Caco-2 (cell line): Measurements from ENCODE around the gene EEF1AKMT1. TPM values are rescaled to one million over a fixed set of nuclear protein-coding genes. Genes with fewer than 3 reads are reported as not detected.

ENCODE experiments used
- Bru-seq: library from RNA; stranded (reverse); fragments of 400-500 nt; gene quantifications from one replicate; lab custom pipeline; 2021; lab: Mats Ljungman, UMichigan
- BruChase-seq, 2 experiments: library from RNA; stranded (reverse); fragments of 400-500 nt; gene quantifications; one replicate each; lab custom pipeline; 2021; lab: Mats Ljungman, UMichigan
- BruUV-seq: library from RNA; stranded (reverse); fragments of 400-500 nt; replicated peaks from 2 replicates; lab custom pipeline; 2021; lab: Mats Ljungman, UMichigan
- CTCF ChIA-PET: fragments of 300-600 bp; sonication (Branson Sonifier 250); formaldehyde crosslinking; loops from one replicate; lab custom pipeline; 2022; ENCODE audit warnings: antibody characterized with exemption; lab: Charles Lee
- POLR2A ChIA-PET: fragments of 300-600 bp; sonication (Branson Sonifier 250); formaldehyde crosslinking; loops from one replicate; lab custom pipeline; 2022; ENCODE audit warnings: antibody characterized with exemption; lab: Charles Lee
- DNase-seq, 2 experiments: peaks; one replicate each; pipeline versions ENCODE4 v3.0.0 to v3.0.0-alpha.2; 2020 to 2022
- H3K27me3 ChIP-seq: replicated peaks from 2 replicates; pipeline ENCODE4 v1.6.0; 2011; ENCODE audit warnings: low read length; ENCODE audit not compliant: control insufficient read depth, insufficient read depth
- H3K36me3 ChIP-seq: 2 replicates; pipeline ENCODE4 v1.5.1; 2011; ENCODE audit warnings: low read length; ENCODE audit not compliant: control insufficient read depth, insufficient read depth
- H3K4me1 ChIP-seq: fragments of 250-450 bp; sonication (Bioruptor Pico); 2 replicates; pipeline ENCODE4 v1.5.1; 2020; ENCODE audit warnings: mild to moderate bottlenecking
- H3K4me3 ChIP-seq: 2 replicates; pipeline ENCODE4 v1.5.1; 2011; ENCODE audit warnings: low read depth, mild to moderate bottlenecking, control low read depth, low read length
- H3K9me3 ChIP-seq: fragments of 250-450 bp; sonication (Bioruptor Pico); 2 replicates; pipeline ENCODE4 v1.5.1; 2020; ENCODE audit warnings: mild to moderate bottlenecking, moderate library complexity
- H3K27ac Mint-ChIP-seq: one replicate; pipeline ENCODE4 v1.8.0; 2022; ENCODE audit warnings: mixed read lengths; ENCODE audit not compliant: unreplicated experiment
- H3K27me3 Mint-ChIP-seq: one replicate; pipeline ENCODE4 v1.8.0; 2022; ENCODE audit warnings: mixed read lengths; ENCODE audit not compliant: insufficient read depth, unreplicated experiment
- H3K36me3 Mint-ChIP-seq: one replicate; pipeline ENCODE4 v1.8.0; 2022; ENCODE audit warnings: mild to moderate bottlenecking, mixed read lengths; ENCODE audit not compliant: insufficient read depth, unreplicated experiment
- H3K4me1 Mint-ChIP-seq: one replicate; pipeline ENCODE4 v1.8.0; 2022; ENCODE audit warnings: low read depth, mixed read lengths; ENCODE audit not compliant: unreplicated experiment
- H3K4me3 Mint-ChIP-seq: one replicate; pipeline ENCODE4 v1.8.0; 2022; ENCODE audit warnings: mild to moderate bottlenecking, moderate library complexity, mixed read lengths; ENCODE audit not compliant: unreplicated experiment
- H3K9me3 Mint-ChIP-seq: one replicate; pipeline ENCODE4 v1.8.0; 2022; ENCODE audit warnings: mixed read lengths; ENCODE audit not compliant: unreplicated experiment
- CTCF ChIP-seq, 2 experiments: fragments of 200-600 bp in 1 of 2; IDR thresholded peaks; 1 replicate in 1 of 2; 2 replicates in 1 of 2; pipeline versions ENCODE4 v1.5.1 to v1.8.0; 2011 to 2022; ENCODE audit warnings: antibody characterized with exemption in 1 of 2, control low read depth in 1 of 2, inconsistent platforms in 1 of 2, low read depth in 1 of 2, low read length in 1 of 2, mild to moderate bottlenecking in 1 of 2, moderate library complexity in 1 of 2; ENCODE audit not compliant: insufficient read depth in 1 of 2, severe bottlenecking in 1 of 2, unreplicated experiment in 1 of 2
- intact Hi-C: fragments of 100-400 bp; cut with micrococcal nuclease; formaldehyde crosslinking; loops from one replicate; pipeline ENCODE4 v1.10.0; 2022; ENCODE audit not compliant: unreplicated experiment
- long read RNA-seq: library from polyadenylated mRNA; stranded (forward); transcript quantifications from one replicate; pipeline ENCODE4 v2.0.0, GENCODE V29; 2022
- total RNA-seq: library from RNA; stranded (reverse); gene quantifications from 2 replicates; pipeline ENCODE4 v1.2.3, GENCODE V29; 2022

The EEF1AKMT1 gene
- total RNA-seq (8.6 and 9.6 TPM in 2 replicates), Bru-seq, nascent RNA (percentile 65 among the genes with signal in this experiment), BruChase-seq, experiment 1, labeled RNA remaining after a 2-hour chase (percentile 55 among the genes with signal in this experiment), BruChase-seq, experiment 2, labeled RNA remaining after a 6-hour chase (percentile 52 among the genes with signal in this experiment)
- long read RNA-seq, transcript EEF1AKMT1-202 (5 exons, 1,042 nt), result major isoform, 11 of 17 reads
- long read RNA-seq, partial matches to known transcripts, result 0 of 17 reads
- long read RNA-seq, other reads (novel, unspliced or antisense), result 6 of 17 reads

GRCh38 chr13:20773194-20774080, at the start of gene EEF1AKMT1:
EEF1AKMT1 (minus strand) TSS chr13:20773961; CDS start chr13:20757598, 16,363 bp downstream.
- ChIA-PET CTCF (interaction anchor here (1.0 kb wide), 1 partner anchor 152 kb away, joined by 3 read pairs; no protein-coding TSS in a partner anchor), POLR2A (interaction anchor here (0.5 to 0.6 kb wide), 2 partner anchors 87 to 248 kb away, joined by 3 read pairs; partner anchors contain the start of gene CRYL1)
- TSS peak; percentile 72 for BruUV-seq
- peak; percentile 95 to 98 for DNase-seq
- H3K36me3 ChIP-seq, result no peaks in the 10 kb centered on the region
- Mint-ChIP-seq H3K9me3 (peaks cover 10% of the 10 kb centered on the region), H3K27ac (peak within 1 kb of the TSS; percentile 97), H3K4me3 (peak within 1 kb of the TSS; percentile 87), H3K36me3 (peaks cover 39% of the 10 kb centered on the region), H3K27me3 (no peaks in the 10 kb centered on the region), H3K4me1 (peaks cover 16% of the 10 kb centered on the region)
- intact Hi-C loops, result loop anchor here (1.0 to 5.0 kb wide), 3 partner anchors 41 to 276 kb away; no protein-coding TSS in a partner anchor
- no peaks in the 10 kb centered on the region for H3K27me3 ChIP-seq
- TF ChIP-seq CTCF (IDR thresholded peaks at IDR 0.05; ENCODE audit: insufficient read depth in 1 of 2, low read depth in 1 of 2, low read length in 1 of 2, severe bottlenecking in 1 of 2, unreplicated experiment in 1 of 2), result no peak
- H3K4me1 ChIP-seq, result peaks cover 9% of the 10 kb centered on the region
- H3K9me3 ChIP-seq, result no peaks in the 10 kb centered on the region
- H3K4me3 ChIP-seq, result peak within 1 kb of the TSS; percentile 58

GRCh38 chr13:20823071-20823470, 49.3 kb upstream of the EEF1AKMT1 start:
- intact Hi-C loops, result no loop called here
- CTCF ChIA-PET, result interaction anchor here (0.6 kb wide), 1 partner anchor 9 kb away, joined by 7 read pairs; no protein-coding TSS in a partner anchor
- Histone ChIP-seq H3K4me3 (no peak overlapping the region), H3K4me1 (no peaks in the 10 kb centered on the region), H3K36me3 (no peaks in the 10 kb centered on the region), H3K9me3 (no peaks in the 10 kb centered on the region), H3K27me3 (no peaks in the 10 kb centered on the region)
- DNase-seq, result no peak
- no peaks in the 10 kb centered on the region for H3K9me3 Mint-ChIP-seq
- no peak overlapping the region for H3K4me3 Mint-ChIP-seq
- H3K27me3 Mint-ChIP-seq, result no peaks in the 10 kb centered on the region
- H3K4me1 Mint-ChIP-seq, result no peaks in the 10 kb centered on the region
- POLR2A ChIA-PET, result no interaction called here
- TF ChIP-seq CTCF (IDR thresholded peaks at IDR 0.05; ENCODE audit: insufficient read depth in 1 of 2, low read depth in 1 of 2, low read length in 1 of 2, severe bottlenecking in 1 of 2, unreplicated experiment in 1 of 2), result no peak
- H3K36me3 Mint-ChIP-seq, result peaks cover 24% of the 10 kb centered on the region
- no TSS peak for BruUV-seq
- H3K27ac Mint-ChIP-seq, result no peak overlapping the region

- intact Hi-C loops, result no loop called here
- H3K27ac Mint-ChIP-seq, result no peak overlapping the region
- no peaks in the 10 kb centered on the region for H3K27me3 Mint-ChIP-seq
- no peaks in the 10 kb centered on the region for H3K9me3 ChIP-seq
- H3K36me3 ChIP-seq, result no peaks in the 10 kb centered on the region
- H3K4me3 ChIP-seq, result no peak overlapping the region
- DNase-seq, result no peak
- no TSS peak for BruUV-seq
- H3K9me3 Mint-ChIP-seq, result no peaks in the 10 kb centered on the region
- ChIA-PET CTCF (interaction anchor here (0.6 kb wide), 2 partner anchors 10 to 43 kb away, joined by 3 to 7 read pairs; no protein-coding TSS in a partner anchor), POLR2A (no interaction called here)
- H3K27me3 ChIP-seq, result no peaks in the 10 kb centered on the region
- no peaks in the 10 kb centered on the region for H3K4me1 ChIP-seq
- H3K4me3 Mint-ChIP-seq, result no peak overlapping the region
- peaks cover 24% of the 10 kb centered on the region for H3K36me3 Mint-ChIP-seq
- no peak for TF ChIP-seq CTCF (IDR thresholded peaks at IDR 0.05; ENCODE audit: insufficient read depth in 1 of 2, low read depth in 1 of 2, low read length in 1 of 2, severe bottlenecking in 1 of 2, unreplicated experiment in 1 of 2)
- no peaks in the 10 kb centered on the region for H3K4me1 Mint-ChIP-seq
Observed at GRCh38 chr13:20822406-20822805, 48.6 kb upstream of the EEF1AKMT1 start.
